SK-N-MC (cell line): ENCODE data around the gene DHX9.

Experiments used
- DNase-seq: peaks from one replicate; pipeline ENCODE4 v3.0.0-alpha.2; 2011; ENCODE audit warnings: low read depth, low spot score
- H3K27ac ChIP-seq: fragments of 200-600 bp; sonication (generic); 2 replicates; pipeline ENCODE4 v1.5.1; 2016; ENCODE audit warnings: mixed run types
- H3K36me3 ChIP-seq: fragments of 200-600 bp; sonication (generic); 2 replicates; pipeline ENCODE4 v1.6.1; 2017; ENCODE audit warnings: antibody characterized with exemption, low read length, mixed read lengths; ENCODE audit not compliant: insufficient read depth
- H3K4me3 ChIP-seq: fragments of 200-600 bp; sonication (generic); 2 replicates; pipeline ENCODE4 v1.5.1; 2016
- H3K9ac ChIP-seq: fragments of 200-600 bp; sonication (generic); 2 replicates; pipeline ENCODE4 v1.8.0; 2017; ENCODE audit warnings: mixed run types, mixed read lengths; ENCODE audit not compliant: insufficient read length
- H3K9me3 ChIP-seq: fragments of 200-600 bp; sonication (generic); 2 replicates; pipeline ENCODE4 v1.6.1; 2017; ENCODE audit warnings: low read depth, mild to moderate bottlenecking, antibody characterized with exemption, low read length, moderate library complexity, mixed read lengths
- EZH2 ChIP-seq: fragments of 200-600 bp; sonication (generic); IDR thresholded peaks from one replicate; pipeline ENCODE4 v1.6.1; 2017; ENCODE audit warnings: antibody characterized with exemption
- FOXP2 ChIP-seq: optimal IDR thresholded peaks from 2 replicates; pipeline ENCODE3; 2011; ENCODE audit warnings: mild to moderate bottlenecking, moderate library complexity; ENCODE audit not compliant: insufficient read depth; ENCODE audit errors: extremely low read length, control extremely low read depth
- POLR2AphosphoS5 ChIP-seq: IDR thresholded peaks from 2 replicates; pipeline ENCODE4 v1.6.1; 2012; ENCODE audit warnings: mild to moderate bottlenecking, low read depth, low read length, borderline replicate concordance

DHX9 gene

DNA sequence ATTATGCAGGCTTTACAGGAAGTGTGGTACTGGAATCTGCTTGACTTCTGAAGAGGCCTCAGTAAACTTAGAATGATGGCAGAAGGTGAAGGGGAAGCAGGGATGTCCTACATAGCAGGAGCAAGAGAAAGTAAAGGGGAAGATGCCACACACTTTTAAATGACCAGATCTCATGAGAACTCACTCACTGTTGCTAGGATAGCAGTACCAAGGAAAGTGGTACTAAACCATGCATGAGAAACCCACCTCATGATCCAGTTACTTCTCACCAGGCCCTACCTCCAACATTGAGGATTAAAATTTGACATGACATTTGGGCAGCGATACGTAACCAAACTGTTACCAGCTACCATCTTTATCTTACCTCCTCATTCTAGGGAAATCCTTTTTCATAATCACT is 9.6 kb downstream of the DHX9 start:
- Histone ChIP-seq H3K4me3 (no peak overlapping the region), H3K9me3 (no peaks in the 10 kb centered on the region), H3K36me3 (peaks cover 100% of the 10 kb centered on the region), H3K9ac (no peak overlapping the region), H3K27ac (no peak overlapping the region)
- no peak for DNase-seq
- TF ChIP-seq EZH2 (no peak), FOXP2 (no peak), POLR2AphosphoS5 (no peak)

DNA sequence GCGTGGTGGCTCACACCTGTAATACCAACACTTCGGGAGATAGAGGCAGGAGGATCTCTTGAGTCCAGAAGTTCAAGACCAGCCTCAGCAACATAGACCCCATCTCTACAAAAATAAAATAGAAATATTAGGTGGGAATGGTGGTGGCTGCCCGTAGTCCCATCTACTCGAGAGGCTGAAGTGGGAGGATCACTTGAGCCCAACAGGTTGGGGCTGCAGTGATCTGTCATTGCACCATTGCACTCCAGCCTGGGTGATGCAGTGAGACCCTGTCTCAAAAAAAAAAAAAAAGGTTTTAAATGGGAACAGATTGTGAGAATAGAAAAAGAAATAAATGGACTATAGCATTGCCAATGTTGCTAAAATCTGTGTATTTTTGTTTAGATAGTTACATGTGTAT is 11.2 kb downstream of the DHX9 start:
- H3K9me3 ChIP-seq: no peaks in the 10 kb centered on the region
- H3K9ac ChIP-seq: no peak overlapping the region
- peaks cover 100% of the 10 kb centered on the region for H3K36me3 ChIP-seq
- DNase-seq: no peak
- no peak overlapping the region for H3K4me3 ChIP-seq
- H3K27ac ChIP-seq: no peak overlapping the region
- TF ChIP-seq EZH2 (no peak), POLR2AphosphoS5 (no peak), FOXP2 (no peak)

DNA sequence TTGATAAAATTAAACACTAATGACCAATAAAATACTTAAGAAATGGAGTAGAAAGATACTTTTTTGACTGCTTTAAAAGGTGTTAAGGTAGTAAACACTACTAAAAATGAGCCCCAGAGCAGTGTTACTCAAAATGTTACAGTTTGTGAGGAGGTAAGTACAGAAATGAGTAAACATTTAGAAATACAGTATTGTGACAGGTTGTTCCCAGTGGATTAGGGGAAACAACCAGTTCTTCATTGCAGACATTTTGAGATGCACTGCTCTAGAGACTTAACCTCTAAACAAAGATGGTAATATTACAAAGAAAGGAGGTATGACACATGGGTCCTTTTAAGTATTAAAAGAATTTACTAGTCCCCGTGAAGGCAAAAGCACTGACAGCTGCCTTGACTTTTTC is 12.7 kb downstream of the DHX9 start:
- no peak for TF ChIP-seq EZH2
- TF ChIP-seq POLR2AphosphoS5: no peak
- TF ChIP-seq FOXP2: no peak
- Histone ChIP-seq H3K36me3 (peaks cover 100% of the 10 kb centered on the region), H3K9me3 (no peaks in the 10 kb centered on the region), H3K4me3 (no peak overlapping the region), H3K27ac (no peak overlapping the region), H3K9ac (no peak overlapping the region)
- DNase-seq: no peak

DNA sequence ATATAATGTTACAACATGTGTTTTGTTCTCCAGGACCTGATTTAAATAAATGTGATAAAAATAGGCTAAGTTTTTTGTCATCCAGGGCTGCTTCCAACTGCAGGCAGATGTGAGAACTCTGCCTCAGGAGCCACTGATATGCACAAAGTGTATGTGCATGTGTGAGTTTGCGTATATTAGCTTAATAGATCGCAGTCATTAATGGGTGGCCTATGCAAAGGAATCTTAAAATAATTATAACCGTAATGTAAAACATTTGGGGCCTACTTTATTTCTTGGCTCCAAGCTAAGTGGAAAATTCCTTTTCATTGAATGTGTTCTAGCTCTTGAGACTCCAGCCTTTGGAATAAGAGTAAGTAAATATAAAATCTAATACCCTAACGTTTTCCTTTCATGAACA is 16.8 kb downstream of the DHX9 start:
- Histone ChIP-seq H3K9me3 (no peaks in the 10 kb centered on the region), H3K4me3 (no peak overlapping the region), H3K9ac (no peak overlapping the region), H3K36me3 (peaks cover 100% of the 10 kb centered on the region), H3K27ac (peak overlapping the region; percentile 32; the same call in 1 of the 2 replicates)
- no peak for DNase-seq
- no peak for TF ChIP-seq POLR2AphosphoS5

DNA sequence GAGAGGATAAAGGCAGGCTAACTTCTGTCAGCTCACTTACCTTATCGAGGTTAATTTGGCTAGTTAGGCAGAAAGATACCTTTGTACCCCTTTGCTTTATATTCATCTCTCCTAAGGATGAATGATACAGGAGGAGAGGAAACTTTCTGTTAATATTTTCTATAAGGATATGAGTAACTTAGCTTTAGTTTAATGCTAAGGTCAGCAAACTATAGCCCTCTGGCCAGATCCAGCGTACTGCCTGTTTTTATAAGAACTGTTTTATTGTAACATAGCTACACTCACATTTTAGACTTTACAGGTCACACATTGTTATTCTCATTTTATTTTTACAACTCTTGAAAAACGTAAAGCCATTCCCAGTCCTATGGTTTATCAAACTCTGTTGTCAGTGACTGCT is 18.1 kb downstream of the DHX9 start:
- H3K36me3 ChIP-seq: peaks cover 99% of the 10 kb centered on the region
- H3K27ac ChIP-seq: no peak overlapping the region; the same call in 1 of the 2 replicates
- no peak overlapping the region for H3K9ac ChIP-seq
- H3K4me3 ChIP-seq: no peak overlapping the region
- no peaks in the 10 kb centered on the region for H3K9me3 ChIP-seq
- no peak for TF ChIP-seq EZH2
- 0 out of 2 replicates have a peak, but pooled peaks have one; percentile 14 for TF ChIP-seq POLR2AphosphoS5
- no peak for DNase-seq

DNA sequence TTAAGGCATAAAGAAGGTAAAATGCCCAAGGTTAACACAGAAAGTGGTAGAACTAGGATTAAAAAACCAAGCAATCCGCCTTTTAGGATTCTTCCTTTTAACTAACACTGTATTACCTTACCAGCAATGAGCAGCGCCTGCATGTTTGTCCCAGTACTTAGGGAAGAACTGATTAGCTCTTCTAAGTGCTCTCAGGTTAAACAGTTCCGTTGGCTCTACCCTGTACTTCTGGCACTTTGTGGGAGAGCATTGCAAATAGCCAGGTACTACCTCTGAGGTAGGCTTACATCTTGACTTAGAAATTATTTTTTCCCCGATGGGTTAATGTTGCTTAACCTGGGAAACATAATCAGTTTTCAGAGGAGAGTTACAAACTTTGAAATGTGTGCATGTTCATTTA is 21.5 kb downstream of the DHX9 start:
- H3K4me3 ChIP-seq: no peak overlapping the region
- H3K9ac ChIP-seq: no peak overlapping the region
- no peak overlapping the region for H3K27ac ChIP-seq
- no peak for DNase-seq
- peaks cover 99% of the 10 kb centered on the region for H3K36me3 ChIP-seq
- TF ChIP-seq EZH2 (no peak), FOXP2 (no peak), POLR2AphosphoS5 (no peak)
- H3K9me3 ChIP-seq: no peaks in the 10 kb centered on the region; the same call in 1 of the 2 replicates

DNA sequence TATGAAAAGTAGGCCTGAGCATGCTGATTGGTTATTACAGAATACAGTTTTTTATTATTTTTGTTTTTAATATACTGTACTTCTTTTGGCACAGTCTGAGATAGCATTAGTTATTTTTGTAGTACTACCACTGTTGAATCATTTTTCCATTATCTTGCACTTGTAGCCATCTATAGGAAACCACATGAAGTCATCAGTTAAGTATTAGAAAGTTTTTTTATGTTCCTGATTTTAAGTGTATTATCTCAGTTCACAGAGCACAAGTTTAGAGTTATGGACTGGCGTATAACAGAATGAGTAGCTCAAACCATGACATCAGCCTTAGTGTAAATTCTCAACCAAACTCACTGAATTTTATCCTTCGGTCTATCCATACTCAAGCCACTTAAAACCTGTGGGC is 22.8 kb downstream of the DHX9 start:
- H3K9me3 ChIP-seq: no peaks in the 10 kb centered on the region; the same call in 1 of the 2 replicates
- no peak for TF ChIP-seq FOXP2
- TF ChIP-seq EZH2: no peak
- no peak for TF ChIP-seq POLR2AphosphoS5
- H3K9ac ChIP-seq: no peak overlapping the region
- DNase-seq: no peak
- H3K27ac ChIP-seq: peak overlapping the region; percentile 64; the same call in 1 of the 2 replicates
- no peak overlapping the region for H3K4me3 ChIP-seq
- peaks cover 99% of the 10 kb centered on the region for H3K36me3 ChIP-seq

DNA sequence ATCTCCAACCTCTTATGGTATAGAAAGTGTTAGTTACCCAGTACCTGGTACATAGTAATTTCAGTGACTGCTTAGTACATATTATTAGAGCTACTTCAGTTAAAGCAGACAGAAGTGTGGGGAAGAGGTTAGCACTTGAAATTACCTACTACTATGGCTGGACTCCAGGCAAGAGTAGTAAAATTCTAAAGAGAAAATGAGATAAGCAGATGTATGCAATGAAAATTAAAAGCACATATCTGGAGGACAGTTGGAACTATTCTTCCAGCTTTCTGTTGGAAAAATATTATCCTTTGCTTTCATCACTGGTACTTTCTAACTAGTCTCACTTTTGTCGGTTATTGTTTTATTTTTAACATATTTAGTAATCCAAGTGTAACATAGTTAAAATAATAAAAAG is 23.7 kb downstream of the DHX9 start:
- no peaks in the 10 kb centered on the region; the same call in 1 of the 2 replicates for H3K9me3 ChIP-seq
- no peak overlapping the region for H3K4me3 ChIP-seq
- no peak overlapping the region for H3K9ac ChIP-seq
- H3K36me3 ChIP-seq: peaks cover 99% of the 10 kb centered on the region
- peak overlapping the region; percentile 64; the same call in 1 of the 2 replicates for H3K27ac ChIP-seq
- no peak for DNase-seq
- TF ChIP-seq POLR2AphosphoS5: no peak
- no peak for TF ChIP-seq EZH2
- TF ChIP-seq FOXP2: no peak

DNA sequence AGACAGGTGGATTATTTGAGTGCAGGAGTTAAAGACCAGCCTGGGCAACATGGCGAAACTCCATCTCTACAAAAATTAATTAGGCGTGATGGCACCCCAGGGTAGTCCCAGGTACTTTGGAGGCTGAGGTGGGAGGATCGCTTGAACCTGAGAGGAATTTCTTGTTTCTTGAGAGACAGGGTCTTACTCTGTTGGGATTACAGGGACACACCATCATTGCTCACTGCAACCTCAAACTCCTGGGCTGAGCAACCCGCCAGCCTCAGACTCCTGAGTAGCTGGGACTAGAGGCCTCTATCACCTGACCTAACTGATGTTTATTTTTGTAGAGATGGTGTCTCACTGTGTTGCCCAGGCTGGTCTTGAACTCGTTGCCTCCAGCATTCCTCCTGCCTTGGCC is 24.8 kb downstream of the DHX9 start:
- no peak overlapping the region for H3K27ac ChIP-seq
- H3K9ac ChIP-seq: no peak overlapping the region
- no peak for DNase-seq

DNA sequence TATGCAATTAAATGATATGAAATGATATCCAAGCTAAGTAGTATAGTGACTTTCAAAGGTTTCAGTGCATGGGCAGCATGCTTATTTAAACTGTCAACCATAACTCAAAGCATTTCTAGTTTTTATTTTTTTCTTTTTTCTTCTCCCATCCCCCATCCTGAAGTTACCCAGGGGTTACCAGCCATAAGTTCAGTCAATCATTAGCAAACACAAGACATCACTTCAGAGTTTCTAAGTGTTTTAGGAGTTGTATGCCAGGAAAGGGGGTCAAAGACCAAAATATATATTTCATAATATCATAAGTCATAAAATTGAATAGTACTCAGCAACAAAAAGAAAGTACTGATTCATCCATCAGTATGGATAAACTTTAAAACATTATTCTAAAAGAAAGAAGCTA is 28.7 kb downstream of the DHX9 start:
- peaks cover 99% of the 10 kb centered on the region for H3K36me3 ChIP-seq
- H3K27ac ChIP-seq: no peak overlapping the region
- no peak for TF ChIP-seq EZH2
- no peak for TF ChIP-seq FOXP2
- TF ChIP-seq POLR2AphosphoS5: no peak
- no peak overlapping the region for H3K9ac ChIP-seq
- H3K9me3 ChIP-seq: no peaks in the 10 kb centered on the region
- no peak overlapping the region for H3K4me3 ChIP-seq
- no peak for DNase-seq

More for the DNA sequence above, 24.8 kb downstream of the DHX9 start:
- Histone ChIP-seq H3K4me3 (no peak overlapping the region), H3K9me3 (no peaks in the 10 kb centered on the region; the same call in 1 of the 2 replicates), H3K36me3 (peaks cover 99% of the 10 kb centered on the region)
- TF ChIP-seq EZH2 (no peak), POLR2AphosphoS5 (no peak), FOXP2 (no peak)
